ENCODE measurements around the gene OPRM1. TPM values are rescaled to one million over a fixed set of nuclear protein-coding genes. Genes with fewer than 3 reads are reported as not detected.

The OPRM1 gene
- total RNA-seq, 4 donors from 2014 or later, result not detected

DNA sequence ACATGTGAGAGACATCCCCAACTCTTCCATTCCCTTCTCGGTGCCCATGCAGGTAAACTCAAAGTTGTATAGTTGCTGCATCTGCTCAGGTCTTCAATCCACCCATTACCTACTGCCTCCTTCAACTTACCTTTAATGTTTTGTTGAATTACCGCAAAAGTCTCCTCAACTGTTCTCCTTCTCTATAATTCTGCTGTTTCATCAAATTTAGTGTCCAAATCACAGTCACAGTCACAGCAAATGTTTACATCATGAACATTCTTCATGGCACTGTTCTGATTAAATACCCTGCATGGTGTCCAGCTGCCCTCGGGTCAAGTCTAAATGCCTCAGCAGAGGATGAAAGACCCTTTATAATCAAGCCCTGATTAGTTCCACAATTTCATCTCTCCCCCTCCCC is 187.4 kb downstream of the OPRM1 start:
- TF ChIP-seq, protein P1, sequence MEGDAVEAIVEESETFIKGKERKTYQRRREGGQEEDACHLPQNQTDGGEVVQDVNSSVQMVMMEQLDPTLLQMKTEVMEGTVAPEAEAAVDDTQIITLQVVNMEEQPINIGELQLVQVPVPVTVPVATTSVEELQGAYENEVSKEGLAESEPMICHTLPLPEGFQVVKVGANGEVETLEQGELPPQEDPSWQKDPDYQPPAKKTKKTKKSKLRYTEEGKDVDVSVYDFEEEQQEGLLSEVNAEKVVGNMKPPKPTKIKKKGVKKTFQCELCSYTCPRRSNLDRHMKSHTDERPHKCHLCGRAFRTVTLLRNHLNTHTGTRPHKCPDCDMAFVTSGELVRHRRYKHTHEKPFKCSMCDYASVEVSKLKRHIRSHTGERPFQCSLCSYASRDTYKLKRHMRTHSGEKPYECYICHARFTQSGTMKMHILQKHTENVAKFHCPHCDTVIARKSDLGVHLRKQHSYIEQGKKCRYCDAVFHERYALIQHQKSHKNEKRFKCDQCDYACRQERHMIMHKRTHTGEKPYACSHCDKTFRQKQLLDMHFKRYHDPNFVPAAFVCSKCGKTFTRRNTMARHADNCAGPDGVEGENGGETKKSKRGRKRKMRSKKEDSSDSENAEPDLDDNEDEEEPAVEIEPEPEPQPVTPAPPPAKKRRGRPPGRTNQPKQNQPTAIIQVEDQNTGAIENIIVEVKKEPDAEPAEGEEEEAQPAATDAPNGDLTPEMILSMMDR (IDR thresholded peaks at IDR 0.05), result no peak
- no peak for ATAC-seq (ENCODE audit: low FRiP score)
- DNase-seq (ENCODE audit: low spot score), result no peak

DNA sequence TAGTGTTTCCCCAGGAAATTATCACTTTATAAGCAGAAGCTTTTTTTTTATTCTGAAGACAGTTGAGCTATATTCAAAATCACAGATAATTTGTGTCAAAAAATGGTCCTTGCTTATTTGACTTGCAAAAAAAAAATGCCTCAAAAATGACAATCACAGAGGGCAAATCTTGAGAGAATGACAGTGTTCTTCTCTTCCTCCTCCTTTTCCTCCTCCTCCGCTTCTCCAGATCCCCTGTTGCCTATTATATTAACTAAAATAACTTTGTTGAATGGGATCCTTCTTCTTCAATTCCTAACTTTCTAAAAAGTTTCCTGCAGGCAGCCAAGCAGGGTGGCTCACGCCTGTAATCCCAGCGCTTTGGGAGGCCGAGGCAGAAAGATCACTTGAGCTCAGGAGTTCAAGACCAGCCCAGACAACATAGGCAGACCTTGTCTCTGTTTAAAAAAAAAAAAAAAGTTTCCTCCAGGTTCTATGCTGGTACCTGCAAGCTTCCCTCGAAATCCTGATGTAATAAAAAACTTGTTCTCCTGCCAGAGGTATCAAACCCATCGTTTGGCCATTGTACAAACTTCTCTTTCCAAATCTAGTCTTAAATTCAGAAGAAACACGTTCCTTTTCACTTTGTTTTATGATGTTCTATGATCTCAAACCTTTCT is 189.0 kb downstream of the OPRM1 start:
- TF ChIP-seq, protein P1 (IDR thresholded peaks at IDR 0.05), result no peak
- DNase-seq (ENCODE audit: low spot score) (no peak), ATAC-seq (ENCODE audit: low FRiP score) (no peak)

DNA sequence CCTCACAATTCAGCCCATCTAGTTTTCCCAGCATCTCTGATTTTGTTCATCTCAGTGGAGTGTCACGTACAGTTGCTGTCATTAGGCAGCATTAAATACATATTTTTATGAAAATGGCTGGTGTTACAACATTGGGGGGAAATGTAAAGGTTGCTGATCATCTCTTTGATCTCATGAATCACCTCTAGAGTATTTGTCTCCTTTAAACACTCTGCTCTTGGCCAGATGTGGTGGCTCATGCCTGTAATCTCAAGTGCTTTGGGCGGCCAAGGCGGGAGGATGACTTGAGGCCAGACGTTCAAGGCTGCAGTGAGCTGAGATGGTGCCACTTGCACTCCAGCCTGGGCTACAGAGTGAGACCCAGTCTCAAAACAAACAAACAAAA is 189.5 kb downstream of the OPRM1 start:
- ATAC-seq (ENCODE audit: low FRiP score) (no peak), DNase-seq (ENCODE audit: low spot score) (no peak)
- TF ChIP-seq, protein P1 (IDR thresholded peaks at IDR 0.05), result no peak

DNA sequence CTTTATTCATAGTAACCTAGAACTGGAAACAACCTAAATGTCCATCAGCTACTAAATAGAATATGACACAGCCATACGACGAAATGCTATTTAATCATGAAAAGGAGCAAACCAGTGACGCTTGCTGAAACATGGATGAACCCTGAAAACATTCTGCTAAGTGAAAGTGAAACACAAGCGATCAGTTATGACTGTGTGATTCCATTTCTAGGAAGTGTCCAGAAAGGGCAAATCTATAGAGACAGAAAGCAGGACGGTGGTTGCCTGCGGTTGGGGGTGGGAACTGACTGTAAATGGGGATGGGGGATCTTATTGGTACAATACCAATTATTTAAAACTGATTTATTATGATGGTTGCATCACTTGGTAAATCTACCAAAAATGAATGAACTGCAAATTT is 190.7 kb downstream of the OPRM1 start:
- ATAC-seq (ENCODE audit: low FRiP score) (no peak), DNase-seq (ENCODE audit: low spot score) (no peak)
- TF ChIP-seq, protein P1 (IDR thresholded peaks at IDR 0.05), result no peak

DNA sequence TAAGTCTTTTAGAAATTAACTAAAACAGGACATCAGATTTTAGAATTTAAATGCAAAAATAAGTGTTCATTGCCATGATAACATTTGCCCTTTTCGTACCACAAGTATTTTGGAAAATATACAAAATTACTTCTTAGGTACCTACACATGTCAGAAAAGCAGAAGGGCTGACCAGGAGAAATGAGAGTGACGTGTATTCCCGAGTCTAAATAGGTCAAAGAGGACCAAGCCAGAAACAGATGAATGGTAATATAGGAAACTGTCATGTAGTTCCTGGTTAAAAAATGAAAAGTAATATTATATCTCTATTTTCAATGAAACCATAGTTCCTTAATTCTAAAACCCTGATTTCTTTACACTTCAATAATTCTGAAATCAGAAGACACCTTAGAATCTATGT is 191.4 kb downstream of the OPRM1 start:
- TF ChIP-seq, protein P1 (IDR thresholded peaks at IDR 0.05), result no peak
- ATAC-seq (ENCODE audit: low FRiP score), result no peak
- DNase-seq (ENCODE audit: low spot score), result no peak

DNA sequence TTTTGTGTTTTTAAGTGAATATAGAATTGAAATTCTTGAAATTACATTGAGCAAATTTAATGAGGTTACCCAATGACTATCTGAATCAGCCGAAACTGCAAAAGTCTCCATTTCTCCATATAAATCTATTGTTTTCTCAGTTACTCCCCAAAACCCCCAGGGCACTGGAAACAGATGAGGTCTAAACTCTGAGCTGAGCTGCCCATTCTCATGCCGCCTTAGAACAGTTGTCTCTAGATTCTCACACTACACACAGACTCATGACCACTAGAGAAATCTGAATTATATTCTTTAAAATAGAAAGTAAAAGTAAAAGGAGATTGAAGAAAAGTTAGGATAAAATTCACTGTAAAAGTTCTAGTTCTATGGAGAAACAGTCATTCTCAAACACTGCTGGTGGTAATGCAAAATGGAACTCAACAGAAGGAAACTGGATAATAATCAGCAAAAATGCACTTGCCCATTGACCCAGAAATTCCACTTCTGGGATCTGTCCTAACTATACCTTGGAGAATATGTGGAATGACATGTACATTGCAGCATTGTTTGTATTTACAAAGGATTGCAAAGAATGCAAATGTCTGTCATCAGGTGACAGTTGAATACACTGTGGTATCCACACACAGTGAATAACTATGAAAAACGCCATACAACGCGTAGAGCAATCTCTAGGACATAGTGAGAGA is 192.0 kb downstream of the OPRM1 start:
- ATAC-seq (ENCODE audit: low FRiP score), result no peak
- TF ChIP-seq, protein P1 (IDR thresholded peaks at IDR 0.05), result no peak

More for the DNA sequence above, 192.0 kb downstream of the OPRM1 start:
- DNase-seq (ENCODE audit: low spot score), result no peak
